ENCODE measurements around the gene PROP1. TPM values are rescaled to one million over a fixed set of nuclear protein-coding genes. Genes with fewer than 3 reads are reported as not detected.
"Not testable (repeated sequence)": the region's sequence is repeated elsewhere in the genome, so short reads cannot be mapped to it uniquely, and the experiment has no call there.

PROP1 gene
- total RNA-seq, result not detected
- not detected for polyA plus RNA-seq

DNA sequence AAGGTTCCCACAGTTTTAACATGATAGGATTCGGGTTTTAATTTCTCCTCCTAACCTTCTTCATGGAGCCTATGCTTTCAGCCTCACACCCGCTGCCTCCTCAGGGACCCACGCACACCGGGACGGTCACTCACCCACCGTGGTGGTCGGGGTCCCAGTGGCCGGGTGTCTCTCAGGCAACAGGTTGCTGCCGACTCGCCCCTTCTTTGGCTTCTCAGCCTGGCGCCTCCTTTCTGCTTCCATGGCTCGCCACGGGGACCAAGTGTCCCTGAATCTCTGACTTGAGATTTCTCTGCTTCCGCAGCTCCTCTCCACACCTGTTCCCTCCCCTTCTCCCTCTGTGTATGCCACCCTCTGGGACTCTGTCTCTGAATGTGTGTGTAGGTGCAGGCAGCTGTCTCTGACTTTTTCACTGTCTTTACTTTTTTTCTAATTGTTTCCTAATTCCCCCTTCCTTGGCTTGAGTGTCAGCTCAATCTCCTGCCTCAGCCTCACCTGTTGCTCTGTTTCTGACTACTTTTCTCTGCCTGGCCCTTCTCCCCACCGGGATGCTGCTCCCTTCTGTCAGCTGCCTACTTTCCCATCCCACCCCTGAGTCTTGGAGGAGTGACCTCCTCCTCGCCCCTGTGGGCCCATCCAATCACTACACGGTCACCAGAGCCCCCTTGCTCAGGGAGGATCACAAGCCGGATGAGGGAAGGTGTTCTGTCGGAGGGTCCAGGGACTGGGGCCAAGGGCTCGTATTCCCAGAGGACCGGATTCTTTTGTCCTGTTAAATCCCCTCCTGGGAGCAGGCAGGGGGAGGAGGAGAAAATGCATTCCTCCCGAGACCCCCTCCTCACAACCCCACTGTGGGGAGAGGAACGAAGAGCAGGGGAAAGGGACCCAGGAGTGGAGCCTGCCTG, at the start of gene PROP1:
PROP1 (minus strand) TSS at position 552 of the 905 bp plus-strand sequence; CDS start at position 243, 309 bp downstream.
- Histone ChIP-seq H3K27me3 (ENCODE audit: insufficient read depth, low read length, poor library complexity, severe bottlenecking) (no peaks in the 10 kb centered on the region), H3K4me3 (ENCODE audit: low read length) (no peak within 1 kb of the TSS), H3K27ac (ENCODE audit: low read depth, low read length) (no peak within 1 kb of the TSS), H3K36me3 (ENCODE audit: insufficient read depth, low read length) (no peaks in the 10 kb centered on the region), H3K9me3 (ENCODE audit: low read length) (no peaks in the 10 kb centered on the region), H3K4me1 (ENCODE audit: insufficient read depth, low read length) (no peaks in the 10 kb centered on the region)
- peaks cover 16 to 18% of the 10 kb centered on the region in 2 donors for H3K27me3 Mint-ChIP-seq
- peaks cover 0 to 2% (median 0%) of the 10 kb centered on the region in 5 donors for H3K9me3 Mint-ChIP-seq
- CTCF ChIA-PET, result no interaction called here
- H3K27ac Mint-ChIP-seq, result peak within 1 kb of the TSS in 1 of 8 donors; percentile 3
- H3K4me3 Mint-ChIP-seq, result no peak within 1 kb of the TSS
- POLR2A ChIA-PET, result no interaction called here
- DNase-seq, result no peak
- peaks cover 0 to 1% (median 0%) of the 10 kb centered on the region in 3 donors for H3K4me1 Mint-ChIP-seq
- H3K36me3 Mint-ChIP-seq, result no peaks in the 10 kb centered on the region

DNA sequence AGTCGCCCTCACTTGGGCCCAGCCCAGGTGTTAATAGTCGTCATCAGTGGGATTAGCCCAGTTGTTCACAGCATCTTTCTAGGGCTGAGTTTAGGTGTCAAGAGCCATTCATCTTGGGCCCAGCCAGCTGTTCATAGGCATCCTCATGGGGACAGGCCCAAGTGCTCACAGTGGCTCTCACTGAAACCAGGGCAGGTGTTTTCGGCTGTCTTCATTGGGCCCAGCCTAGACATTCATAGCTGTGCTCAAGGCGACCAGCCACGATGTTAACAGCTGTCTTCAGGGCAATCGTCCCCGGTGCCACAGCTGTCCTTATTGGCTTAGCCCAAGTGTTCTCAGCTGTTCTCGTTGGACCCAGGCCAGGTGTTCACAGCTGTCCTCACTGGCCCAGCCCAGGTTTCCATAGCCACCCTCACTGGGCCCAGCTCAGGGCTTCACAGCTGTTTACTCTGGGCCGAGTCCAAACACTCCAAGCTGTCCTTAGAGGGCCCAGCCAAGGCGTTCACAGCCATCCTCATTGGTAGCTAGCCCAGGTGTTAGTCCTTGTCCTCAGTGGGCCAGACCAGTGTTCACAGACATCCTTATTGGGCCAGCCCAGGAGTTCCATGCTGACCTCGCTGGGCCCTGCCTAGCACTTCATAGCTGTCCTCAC, 23.5 kb upstream of the PROP1 start:
- CTCF ChIA-PET; DNase-seq; H3K27ac Mint-ChIP-seq; H3K4me3 ChIP-seq (ENCODE audit: low read length); H3K27me3 ChIP-seq (ENCODE audit: insufficient read depth, low read length, poor library complexity, severe bottlenecking); H3K27ac ChIP-seq (ENCODE audit: low read depth, low read length); H3K4me1 Mint-ChIP-seq; H3K4me3 Mint-ChIP-seq; H3K9me3 ChIP-seq (ENCODE audit: low read length); H3K36me3 Mint-ChIP-seq; H3K36me3 ChIP-seq (ENCODE audit: insufficient read depth, low read length); H3K4me1 ChIP-seq (ENCODE audit: insufficient read depth, low read length); POLR2A ChIA-PET; H3K27me3 Mint-ChIP-seq; H3K9me3 Mint-ChIP-seq: not testable (repeated sequence)

DNA sequence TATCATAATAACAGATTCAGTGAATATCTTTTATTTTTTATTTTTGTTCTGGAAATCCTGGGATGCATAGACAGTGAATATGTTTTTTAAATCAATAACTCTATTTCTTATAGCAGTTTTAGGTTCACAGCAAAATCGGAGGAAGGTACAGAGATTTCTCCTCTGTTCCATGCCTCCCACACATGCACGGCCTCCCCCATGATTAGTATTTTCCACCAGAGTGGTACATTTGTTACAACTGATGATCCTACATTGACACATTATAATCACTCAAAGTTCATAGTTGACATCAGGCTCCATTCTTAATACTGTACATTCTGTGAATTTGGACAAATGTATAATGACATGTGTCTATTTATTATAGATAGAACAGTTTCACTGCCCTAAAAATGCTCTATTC, 16.7 kb upstream of the PROP1 start:
- H3K4me3 Mint-ChIP-seq, H3K36me3 Mint-ChIP-seq: not testable (repeated sequence)

DNA sequence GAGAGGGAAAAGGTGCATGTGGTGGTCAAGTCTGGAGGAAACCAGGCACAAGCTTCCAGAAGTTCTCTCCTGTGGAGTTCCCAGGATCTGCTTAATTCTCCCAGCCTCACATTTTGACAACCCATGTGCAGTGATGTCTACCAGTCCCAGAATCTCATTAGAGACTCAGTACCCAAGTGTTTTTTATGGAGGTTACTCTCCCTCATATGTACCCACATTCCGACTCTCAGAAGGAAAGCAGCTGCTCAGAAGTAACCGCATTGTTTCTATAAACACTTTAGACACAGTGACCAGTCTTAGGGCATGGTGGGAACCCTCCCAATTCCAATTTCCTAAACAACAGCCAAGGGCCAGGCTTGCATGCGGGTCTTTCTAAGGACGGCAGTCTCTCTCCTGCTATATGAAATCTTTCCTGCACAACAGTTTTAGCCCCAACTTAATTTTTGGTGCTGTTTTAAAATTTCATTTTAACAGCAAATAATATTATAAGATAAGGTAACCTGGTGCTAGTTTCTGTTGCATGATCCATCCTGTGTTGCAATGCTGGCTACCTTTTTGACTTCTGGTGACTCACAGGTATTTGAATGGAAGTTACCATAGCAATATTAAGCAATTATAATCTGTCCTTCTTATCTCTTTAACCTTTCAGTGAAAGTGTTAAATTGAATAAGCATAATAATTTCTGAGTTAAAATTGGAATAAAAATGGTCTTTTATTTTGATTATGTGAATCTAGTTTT, 15.9 kb upstream of the PROP1 start:
- H3K36me3 Mint-ChIP-seq; H3K9me3 ChIP-seq (ENCODE audit: low read length); H3K4me3 ChIP-seq (ENCODE audit: low read length); H3K27ac ChIP-seq (ENCODE audit: low read depth, low read length); H3K4me1 ChIP-seq (ENCODE audit: insufficient read depth, low read length); H3K27me3 Mint-ChIP-seq; DNase-seq; H3K27me3 ChIP-seq (ENCODE audit: insufficient read depth, low read length, poor library complexity, severe bottlenecking); H3K36me3 ChIP-seq (ENCODE audit: insufficient read depth, low read length); H3K4me3 Mint-ChIP-seq; POLR2A ChIA-PET; CTCF ChIA-PET; H3K27ac Mint-ChIP-seq; H3K4me1 Mint-ChIP-seq; H3K9me3 Mint-ChIP-seq: not testable (repeated sequence)

More for the DNA sequence above, 16.7 kb upstream of the PROP1 start:
- H3K27ac ChIP-seq (ENCODE audit: low read depth, low read length); POLR2A ChIA-PET; DNase-seq; H3K4me3 ChIP-seq (ENCODE audit: low read length); H3K27me3 Mint-ChIP-seq; H3K4me1 ChIP-seq (ENCODE audit: insufficient read depth, low read length); H3K36me3 ChIP-seq (ENCODE audit: insufficient read depth, low read length); H3K4me1 Mint-ChIP-seq; H3K9me3 Mint-ChIP-seq; H3K27me3 ChIP-seq (ENCODE audit: insufficient read depth, low read length, poor library complexity, severe bottlenecking); H3K9me3 ChIP-seq (ENCODE audit: low read length); H3K27ac Mint-ChIP-seq; CTCF ChIA-PET: not testable (repeated sequence)

DNA sequence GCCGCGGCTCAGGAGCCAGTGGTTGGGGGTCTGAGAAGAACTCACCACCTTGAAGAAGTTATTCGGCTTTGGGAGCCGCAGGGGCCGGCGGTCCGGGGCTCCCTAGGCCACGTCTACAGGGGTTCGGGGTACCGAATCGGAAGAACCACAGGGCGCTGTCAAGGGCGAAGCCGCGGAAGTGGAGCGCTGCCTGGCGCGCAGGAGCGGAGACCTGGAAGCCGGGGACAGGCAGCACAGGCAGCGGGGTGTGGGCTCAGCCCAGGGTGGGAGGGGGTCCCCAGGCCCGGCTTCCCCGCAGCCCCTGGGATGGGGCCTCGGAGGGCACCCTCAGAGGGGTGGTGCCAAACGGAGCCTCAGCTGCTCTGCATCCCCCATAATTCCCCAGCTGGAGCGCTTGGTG, 11.2 kb upstream of the PROP1 start:
- peaks cover 2 to 11% of the 10 kb centered on the region in 2 donors for H3K27me3 Mint-ChIP-seq
- H3K27me3 ChIP-seq (ENCODE audit: insufficient read depth, low read length, poor library complexity, severe bottlenecking); H3K9me3 Mint-ChIP-seq; H3K36me3 Mint-ChIP-seq; DNase-seq; CTCF ChIA-PET; H3K27ac ChIP-seq (ENCODE audit: low read depth, low read length); H3K9me3 ChIP-seq (ENCODE audit: low read length); H3K4me3 ChIP-seq (ENCODE audit: low read length); H3K27ac Mint-ChIP-seq; POLR2A ChIA-PET; H3K36me3 ChIP-seq (ENCODE audit: insufficient read depth, low read length); H3K4me1 Mint-ChIP-seq; H3K4me1 ChIP-seq (ENCODE audit: insufficient read depth, low read length): not testable (repeated sequence)
- H3K4me3 Mint-ChIP-seq, result peak overlapping the region in 6 of 7 donors; percentile 57 to 87 (median 78)

DNA sequence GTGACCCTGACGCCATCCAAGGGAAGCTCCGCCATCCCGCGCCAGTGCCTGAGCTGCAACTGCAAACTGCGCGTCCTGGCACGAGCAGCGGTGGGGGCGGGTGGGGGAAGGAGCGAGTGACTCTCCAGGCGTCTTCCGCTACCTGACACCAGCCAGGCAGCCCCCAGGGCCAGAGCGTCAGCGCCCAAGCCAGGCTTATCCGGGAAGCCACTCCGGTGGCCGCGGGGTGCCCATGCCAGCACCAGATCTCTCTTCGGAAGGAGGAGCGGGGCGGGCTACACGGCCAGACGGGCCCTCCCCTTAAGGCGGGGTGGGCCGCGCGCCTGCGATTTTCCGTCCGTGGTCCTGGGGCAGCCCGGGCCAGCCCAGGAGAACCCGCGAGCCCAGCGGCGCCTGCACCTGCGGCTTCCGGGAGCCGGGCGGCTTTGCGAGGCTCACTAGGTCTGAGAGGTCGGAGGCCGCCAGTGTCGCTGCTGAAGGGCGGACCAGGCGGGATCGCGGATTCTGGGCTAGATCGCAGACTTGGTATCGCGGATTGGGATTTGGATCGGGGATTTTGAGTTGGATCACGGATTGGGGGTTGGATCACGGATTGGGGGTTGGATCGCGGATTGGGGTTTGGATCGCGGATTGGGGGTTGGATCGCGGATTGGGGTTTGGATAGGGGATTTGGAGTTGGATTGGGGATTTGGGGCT, 10.6 kb upstream of the PROP1 start:
- H3K4me1 Mint-ChIP-seq; H3K9me3 ChIP-seq (ENCODE audit: low read length); H3K36me3 Mint-ChIP-seq; H3K27ac ChIP-seq (ENCODE audit: low read depth, low read length); H3K9me3 Mint-ChIP-seq; H3K4me1 ChIP-seq (ENCODE audit: insufficient read depth, low read length); CTCF ChIA-PET; H3K36me3 ChIP-seq (ENCODE audit: insufficient read depth, low read length); H3K4me3 ChIP-seq (ENCODE audit: low read length); POLR2A ChIA-PET; H3K27me3 ChIP-seq (ENCODE audit: insufficient read depth, low read length, poor library complexity, severe bottlenecking): not testable (repeated sequence)
- DNase-seq, result peak; percentile 9 to 69 (median 56)
- Mint-ChIP-seq H3K4me3 (peak overlapping the region in 6 of 7 donors; percentile 57 to 87 (median 78)), H3K27me3 (peaks cover 3 to 11% of the 10 kb centered on the region in 2 donors), H3K27ac (peak overlapping the region in 4 of 8 donors; percentile 80 to 89 (median 82))

DNA sequence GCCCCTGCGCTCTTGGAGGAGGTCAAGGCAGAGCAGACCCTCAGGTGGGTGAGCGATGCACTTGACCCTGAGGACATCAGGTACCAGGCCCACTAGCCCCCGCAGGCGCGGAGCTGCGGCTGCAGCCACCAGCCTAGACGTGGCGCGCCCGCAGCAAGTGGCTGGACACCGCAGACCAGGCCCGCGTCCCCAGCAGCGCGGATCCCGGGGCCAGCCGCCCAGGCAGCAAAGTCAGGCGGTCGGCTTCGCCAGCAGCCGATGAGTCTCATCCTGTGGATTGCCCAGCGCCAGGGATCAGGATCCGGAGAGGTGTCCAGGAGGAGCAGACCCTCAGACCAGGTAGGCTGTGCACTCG, 10.1 kb upstream of the PROP1 start:
- Mint-ChIP-seq H3K4me3 (peak overlapping the region in 4 of 7 donors; percentile 62 to 81 (median 72)), H3K27me3 (peaks cover 3 to 11% of the 10 kb centered on the region in 2 donors), H3K27ac (peak overlapping the region in 1 of 8 donors; percentile 82)
- H3K27me3 ChIP-seq (ENCODE audit: insufficient read depth, low read length, poor library complexity, severe bottlenecking); H3K4me3 ChIP-seq (ENCODE audit: low read length); H3K9me3 Mint-ChIP-seq; H3K9me3 ChIP-seq (ENCODE audit: low read length); DNase-seq; H3K36me3 ChIP-seq (ENCODE audit: insufficient read depth, low read length); CTCF ChIA-PET; H3K4me1 Mint-ChIP-seq; H3K36me3 Mint-ChIP-seq; H3K4me1 ChIP-seq (ENCODE audit: insufficient read depth, low read length); H3K27ac ChIP-seq (ENCODE audit: low read depth, low read length); POLR2A ChIA-PET: not testable (repeated sequence)

DNA sequence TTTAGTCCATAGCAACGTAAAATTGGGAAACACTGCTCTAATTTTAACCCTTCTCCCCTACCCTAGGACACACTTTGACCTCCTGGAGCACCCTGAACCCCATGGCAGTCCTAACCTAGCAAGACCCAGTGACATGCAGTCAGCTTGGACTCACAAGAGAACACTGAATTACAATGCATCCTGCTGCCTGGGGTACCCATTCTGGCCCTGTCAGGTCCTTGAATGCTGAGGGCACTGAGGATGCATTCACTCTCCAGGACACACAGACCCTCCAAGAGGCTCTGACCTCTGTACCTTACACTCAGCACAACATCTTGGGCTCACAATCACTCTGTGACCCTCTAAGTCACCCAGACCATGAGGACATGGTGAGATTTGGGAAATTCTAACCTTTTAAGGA, 1.8 kb upstream of the PROP1 start:
- Histone ChIP-seq H3K27ac (ENCODE audit: low read depth, low read length) (no peak overlapping the region), H3K4me1 (ENCODE audit: insufficient read depth, low read length) (no peaks in the 10 kb centered on the region), H3K4me3 (ENCODE audit: low read length) (no peak overlapping the region), H3K27me3 (ENCODE audit: insufficient read depth, low read length, poor library complexity, severe bottlenecking) (no peaks in the 10 kb centered on the region), H3K9me3 (ENCODE audit: low read length) (no peaks in the 10 kb centered on the region), H3K36me3 (ENCODE audit: insufficient read depth, low read length) (no peaks in the 10 kb centered on the region)
- DNase-seq, result no peak
- H3K36me3 Mint-ChIP-seq, result no peaks in the 10 kb centered on the region
- no peaks in the 10 kb centered on the region for H3K4me1 Mint-ChIP-seq
- H3K9me3 Mint-ChIP-seq, result peaks cover 0 to 2% (median 0%) of the 10 kb centered on the region in 5 donors
- CTCF ChIA-PET, result no interaction called here
- POLR2A ChIA-PET, result no interaction called here
- H3K4me3 Mint-ChIP-seq, result no peak overlapping the region
- peaks cover 10 to 20% of the 10 kb centered on the region in 2 donors for H3K27me3 Mint-ChIP-seq
- H3K27ac Mint-ChIP-seq, result no peak overlapping the region

All from CD8-positive, alpha-beta memory T cell (primary cell).